Mesendoderm (in vitro differentiated cells): ENCODE results near the gene DDRGK1.

Experiments used
- DNase-seq: peaks from one replicate; pipeline ENCODE4 v3.0.0; 2013
- H2AK5ac ChIP-seq: 2 replicates; pipeline ENCODE4 v1.6.1; 2013; ENCODE audit warnings: low read length, inconsistent platforms
- H2BK120ac ChIP-seq: 2 replicates; pipeline ENCODE4 v1.6.1; 2013; ENCODE audit warnings: low read depth, mild to moderate bottlenecking, low read length, moderate library complexity, mixed read lengths
- H2BK15ac ChIP-seq: replicated peaks from 2 replicates; pipeline ENCODE4 v1.6.1; 2013; ENCODE audit warnings: low read depth, mild to moderate bottlenecking, moderate library complexity
- H2BK5ac ChIP-seq: 2 replicates; pipeline ENCODE4 v1.6.1; 2013; ENCODE audit warnings: low read length, inconsistent platforms
- H3K18ac ChIP-seq: 2 replicates; pipeline ENCODE4 v1.6.1; 2013; ENCODE audit warnings: mild to moderate bottlenecking, low read length, mixed read lengths
- H3K23ac ChIP-seq: one replicate; pipeline ENCODE4 v1.6.1; 2013; ENCODE audit warnings: low read length
- H3K27ac ChIP-seq: 2 replicates; pipeline ENCODE4 v1.5.1; 2013; ENCODE audit warnings: low read depth, mild to moderate bottlenecking, inconsistent platforms, low read length, moderate library complexity
- H3K27me3 ChIP-seq: 2 replicates; pipeline ENCODE4 v1.6.1; 2013; ENCODE audit warnings: low read length, control low read depth, mild to moderate bottlenecking, inconsistent platforms; ENCODE audit not compliant: insufficient read depth, poor library complexity
- H3K36me3 ChIP-seq: 2 replicates; pipeline ENCODE4 v1.6.1; 2013; ENCODE audit warnings: low read length, inconsistent platforms; ENCODE audit not compliant: control insufficient read depth, insufficient read depth
- H3K4ac ChIP-seq: one replicate; pipeline ENCODE4 v1.6.1; 2013; ENCODE audit warnings: low read depth, mild to moderate bottlenecking, low read length, moderate library complexity
- H3K4me1 ChIP-seq: 2 replicates; pipeline ENCODE4 v1.6.1; 2013; ENCODE audit warnings: low read depth, low read length, inconsistent platforms; ENCODE audit not compliant: control insufficient read depth
- H3K4me2 ChIP-seq: 2 replicates; pipeline ENCODE4 v1.6.1; 2013; ENCODE audit warnings: low read length
- H3K4me3 ChIP-seq: 2 replicates; pipeline ENCODE4 v1.5.1; 2013; ENCODE audit warnings: mild to moderate bottlenecking, low read length
- H3K56ac ChIP-seq: one replicate; pipeline ENCODE4 v1.6.1; 2013; ENCODE audit warnings: low read length
- H3K79me1 ChIP-seq: 2 replicates; pipeline ENCODE4 v1.6.1; 2013; ENCODE audit warnings: low read length, inconsistent platforms
- H3K79me2 ChIP-seq: 2 replicates; pipeline ENCODE4 v1.6.1; 2013; ENCODE audit warnings: mild to moderate bottlenecking, low read length; ENCODE audit not compliant: control insufficient read depth, insufficient read depth
- H3K9ac ChIP-seq: 2 replicates; pipeline ENCODE4 v1.6.1; 2013; ENCODE audit warnings: low read length, inconsistent platforms
- H4K5ac ChIP-seq: one replicate; pipeline ENCODE4 v1.6.1; 2013; ENCODE audit warnings: low read length
- H4K8ac ChIP-seq: one replicate; pipeline ENCODE4 v1.6.1; 2013; ENCODE audit warnings: low read depth, mild to moderate bottlenecking, control low read depth, low read length, moderate library complexity
- WGBS: extraction: QIAGEN DNeasy Blood & Tissue Kit; methylation state at CpG from one replicate; pipeline ENCODE4 v1.1.7; 2013; ENCODE audit warnings: low lambda C conversion rate, missing lambda C conversion rate; ENCODE audit not compliant: insufficient coverage; ENCODE audit errors: extremely low coverage; 5-methylcytosine and 5-hydroxymethylcytosine counted together

The DDRGK1 gene

GRCh38 chr20:3181270-3181669 is 23.2 kb downstream of the DDRGK1 start:
- no peak overlapping the region for H2BK5ac ChIP-seq
- H3K79me2 ChIP-seq, result no peaks in the 10 kb centered on the region
- no peak for DNase-seq
- no peak overlapping the region for H3K4ac ChIP-seq
- H3K27ac ChIP-seq, result no peak overlapping the region
- no peak overlapping the region for H4K5ac ChIP-seq
- H3K4me2 ChIP-seq, result no peak overlapping the region
- WGBS, result no CpG with 5 or more reads among the region's 5 CpGs
- H3K4me1 ChIP-seq, result no peaks in the 10 kb centered on the region
- no peak overlapping the region for H2BK120ac ChIP-seq
- H3K79me1 ChIP-seq, result no peaks in the 10 kb centered on the region
- no peak overlapping the region for H3K56ac ChIP-seq
- no peaks in the 10 kb centered on the region for H3K36me3 ChIP-seq
- no peaks in the 10 kb centered on the region for H3K27me3 ChIP-seq
- no peak overlapping the region for H3K18ac ChIP-seq
- H4K8ac ChIP-seq, result no peak overlapping the region
- H3K23ac ChIP-seq, result no peak overlapping the region
- H2BK15ac ChIP-seq, result no peak overlapping the region
- no peak overlapping the region for H3K4me3 ChIP-seq
- no peak overlapping the region for H2AK5ac ChIP-seq
- H3K9ac ChIP-seq, result no peak overlapping the region

GRCh38 chr20:3180319-3180718 is 24.2 kb downstream of the DDRGK1 start:
- Histone ChIP-seq H3K36me3 (no peaks in the 10 kb centered on the region), H3K27ac (no peak overlapping the region), H2BK15ac (no peak overlapping the region), H4K8ac (no peak overlapping the region), H3K4ac (no peak overlapping the region), H2BK120ac (no peak overlapping the region), H2AK5ac (no peak overlapping the region), H3K79me1 (no peaks in the 10 kb centered on the region), H3K79me2 (no peaks in the 10 kb centered on the region), H3K4me3 (no peak overlapping the region), H3K4me1 (no peaks in the 10 kb centered on the region), H3K4me2 (no peak overlapping the region), H4K5ac (no peak overlapping the region), H2BK5ac (no peak overlapping the region), H3K27me3 (no peaks in the 10 kb centered on the region), H3K9ac (no peak overlapping the region), H3K56ac (no peak overlapping the region), H3K23ac (no peak overlapping the region), H3K18ac (no peak overlapping the region)
- no CpG with 5 or more reads among the region's 4 CpGs for WGBS
- DNase-seq, result no peak

GRCh38 chr20:3177746-3178485 is 26.6 kb downstream of the DDRGK1 start:
- H3K18ac ChIP-seq, result no peak overlapping the region
- DNase-seq, result no peak
- no peaks in the 10 kb centered on the region for H3K79me1 ChIP-seq
- no peak overlapping the region for H3K9ac ChIP-seq
- H2AK5ac ChIP-seq, result no peak overlapping the region
- no peak overlapping the region for H3K56ac ChIP-seq
- no peak overlapping the region for H4K8ac ChIP-seq
- no peak overlapping the region for H3K4me2 ChIP-seq
- H2BK15ac ChIP-seq, result no peak overlapping the region
- H3K27ac ChIP-seq, result no peak overlapping the region
- no peaks in the 10 kb centered on the region for H3K27me3 ChIP-seq
- no peak overlapping the region for H2BK5ac ChIP-seq
- H3K4me1 ChIP-seq, result no peaks in the 10 kb centered on the region
- H3K23ac ChIP-seq, result no peak overlapping the region
- H3K79me2 ChIP-seq, result no peaks in the 10 kb centered on the region
- H3K4ac ChIP-seq, result no peak overlapping the region
- H4K5ac ChIP-seq, result no peak overlapping the region
- H3K4me3 ChIP-seq, result no peak overlapping the region
- H2BK120ac ChIP-seq, result no peak overlapping the region
- H3K36me3 ChIP-seq, result no peaks in the 10 kb centered on the region
- no CpG with 5 or more reads among the region's 8 CpGs for WGBS

- Histone ChIP-seq H2AK5ac (no peak overlapping the region), H4K8ac (no peak overlapping the region), H3K27me3 (no peaks in the 10 kb centered on the region), H2BK15ac (no peak overlapping the region), H3K36me3 (no peaks in the 10 kb centered on the region), H3K4ac (no peak overlapping the region), H2BK5ac (no peak overlapping the region), H4K5ac (no peak overlapping the region), H3K4me2 (peak overlapping the region; percentile 30), H3K79me2 (no peaks in the 10 kb centered on the region), H3K79me1 (no peaks in the 10 kb centered on the region), H3K9ac (peak overlapping the region; percentile 96), H3K56ac (peak overlapping the region; percentile 71), H3K4me3 (no peak overlapping the region), H3K4me1 (peaks cover 2% of the 10 kb centered on the region), H3K27ac (no peak overlapping the region), H3K23ac (no peak overlapping the region), H2BK120ac (no peak overlapping the region), H3K18ac (no peak overlapping the region)
- DNase-seq, result no peak
- WGBS, result no CpG with 5 or more reads among the region's 1 CpG
Observed at GRCh38 chr20:3175270-3175669, 29.2 kb downstream of the DDRGK1 start.

GRCh38 chr20:3174442-3175261 is 29.8 kb downstream of the DDRGK1 start:
- Histone ChIP-seq H4K8ac (no peak overlapping the region), H3K79me2 (no peaks in the 10 kb centered on the region), H3K18ac (no peak overlapping the region), H4K5ac (no peak overlapping the region), H3K23ac (peak overlapping the region; percentile 68), H3K36me3 (no peaks in the 10 kb centered on the region), H2BK15ac (no peak overlapping the region), H3K27me3 (no peaks in the 10 kb centered on the region), H3K56ac (peak overlapping the region; percentile 96), H2AK5ac (no peak overlapping the region), H2BK120ac (no peak overlapping the region), H3K79me1 (no peaks in the 10 kb centered on the region), H3K4me3 (peak overlapping the region; percentile 93), H3K4me2 (peak overlapping the region; percentile 69), H3K9ac (peak overlapping the region; percentile 96), H3K4me1 (peaks cover 2% of the 10 kb centered on the region), H3K27ac (peak overlapping the region; percentile 89), H2BK5ac (peak overlapping the region; percentile 57), H3K4ac (no peak overlapping the region)
- peak; percentile 92 for DNase-seq
- no CpG with 5 or more reads among the region's 13 CpGs for WGBS
